EL (cell line): ENCODE measurements around the gene HTR6.
"Not testable (repeated sequence)": the region's sequence is repeated elsewhere in the genome, so short reads cannot be mapped to it uniquely, and the experiment has no call there.

Experiments used
- DNase-seq: peaks from one replicate; pipeline ENCODE4 v3.0.0-alpha.2; 2016

Gene HTR6

GRCh38 chr1:19664453-19665185, at the start of gene HTR6:
Gene HTR6 (plus strand): TSS chr1:19664875. CDS start chr1:19665754, 879 bp downstream.
- DNase-seq = no peak

- DNase-seq = no peak
Measured at GRCh38 chr1:19615438-19615837, 49.2 kb upstream of the HTR6 start.

GRCh38 chr1:19616489-19616888, 48.2 kb upstream of the HTR6 start:
- DNase-seq = peak; percentile 59

GRCh38 chr1:19617376-19617775, 47.3 kb upstream of the HTR6 start:
- peak; percentile 20 for DNase-seq

GRCh38 chr1:19618428-19618827, 46.2 kb upstream of the HTR6 start:
- DNase-seq = no peak

- no peak for DNase-seq
Measured at GRCh38 chr1:19619697-19620384, 44.8 kb upstream of the HTR6 start.

GRCh38 chr1:19620786-19621185, 43.9 kb upstream of the HTR6 start:
- DNase-seq = peak; percentile 70

GRCh38 chr1:19621274-19621950, 43.3 kb upstream of the HTR6 start:
- DNase-seq = no peak

- peak; percentile 81 for DNase-seq
Measured at GRCh38 chr1:19622204-19622603, 42.5 kb upstream of the HTR6 start.

GRCh38 chr1:19623523-19623922, 41.2 kb upstream of the HTR6 start:
- DNase-seq = peak; percentile 46

- no peak for DNase-seq
Measured at GRCh38 chr1:19625291-19625937, 39.3 kb upstream of the HTR6 start.

- no peak for DNase-seq
Measured at GRCh38 chr1:19628879-19629278, 35.8 kb upstream of the HTR6 start.

GRCh38 chr1:19629357-19629756, 35.3 kb upstream of the HTR6 start:
- no peak for DNase-seq

- not testable (repeated sequence) for DNase-seq
Measured at GRCh38 chr1:19630192-19630591, 34.5 kb upstream of the HTR6 start.

GRCh38 chr1:19630720-19631395, 33.8 kb upstream of the HTR6 start:
- DNase-seq = no peak

GRCh38 chr1:19632211-19632610, 32.5 kb upstream of the HTR6 start:
- no peak for DNase-seq

GRCh38 chr1:19633106-19633505, 31.6 kb upstream of the HTR6 start:
- DNase-seq = no peak

GRCh38 chr1:19635064-19635463, 29.6 kb upstream of the HTR6 start:
- DNase-seq = not testable (repeated sequence)

- no peak for DNase-seq
Measured at GRCh38 chr1:19635646-19636045, 29.0 kb upstream of the HTR6 start.

- DNase-seq = no peak
Measured at GRCh38 chr1:19636065-19636464, 28.6 kb upstream of the HTR6 start.

GRCh38 chr1:19636749-19637148, 27.9 kb upstream of the HTR6 start:
- not testable (repeated sequence) for DNase-seq

- no peak for DNase-seq
Measured at GRCh38 chr1:19637606-19638005, 27.1 kb upstream of the HTR6 start.

- DNase-seq = not testable (repeated sequence)
Measured at GRCh38 chr1:19639228-19639627, 25.4 kb upstream of the HTR6 start.
